LNCaP clone FGC (cell line): Measurements from ENCODE around the gene ARSI.

Experiments used
- DNase-seq: peaks from one replicate; pipeline ENCODE4 v3.0.0-alpha.2; 2011; ENCODE audit warnings: low read depth
- H3K4me3 ChIP-seq: 2 replicates; pipeline ENCODE4 v1.5.1; 2011; ENCODE audit warnings: mild to moderate bottlenecking, low read depth, low read length, control low read depth
- CTCF ChIP-seq: IDR thresholded peaks from 2 replicates; pipeline ENCODE4 v1.5.1; 2012; ENCODE audit warnings: mild to moderate bottlenecking; ENCODE audit not compliant: control insufficient read depth, insufficient read depth; ENCODE audit errors: extremely low read depth

ARSI gene

GRCh38 chr5:150316320-150316719, 13.6 kb upstream of the ARSI start:
- no peak for DNase-seq
- TF ChIP-seq CTCF = no peak
- no peak overlapping the region for H3K4me3 ChIP-seq

- no peak overlapping the region for H3K4me3 ChIP-seq
- no peak for TF ChIP-seq CTCF
- no peak for DNase-seq
These were observed 12.5 kb upstream of the ARSI start for GRCh38 chr5:150315245-150315644.

- DNase-seq = no peak
- no peak overlapping the region for H3K4me3 ChIP-seq
- TF ChIP-seq CTCF = no peak
These were observed 11.4 kb upstream of the ARSI start for GRCh38 chr5:150313921-150314716.

- TF ChIP-seq CTCF = no peak
- DNase-seq = no peak
- H3K4me3 ChIP-seq = no peak overlapping the region
These were observed 10.8 kb upstream of the ARSI start for GRCh38 chr5:150313501-150313900.

- DNase-seq = no peak
- no peak overlapping the region for H3K4me3 ChIP-seq
- TF ChIP-seq CTCF = no peak
These were observed 9.8 kb upstream of the ARSI start for GRCh38 chr5:150312518-150312917.

GRCh38 chr5:150311015-150311692, 8.4 kb upstream of the ARSI start:
- DNase-seq = no peak
- no peak for TF ChIP-seq CTCF
- H3K4me3 ChIP-seq = no peak overlapping the region
